Measurements from ENCODE around the gene NUDT14. TPM values are rescaled to one million over a fixed set of nuclear protein-coding genes. Genes with fewer than 3 reads are reported as not detected.

The NUDT14 gene
- total RNA-seq, 4 donors from 2014 or later, result 14.6 to 22.2 (median 19.8) TPM

DNA sequence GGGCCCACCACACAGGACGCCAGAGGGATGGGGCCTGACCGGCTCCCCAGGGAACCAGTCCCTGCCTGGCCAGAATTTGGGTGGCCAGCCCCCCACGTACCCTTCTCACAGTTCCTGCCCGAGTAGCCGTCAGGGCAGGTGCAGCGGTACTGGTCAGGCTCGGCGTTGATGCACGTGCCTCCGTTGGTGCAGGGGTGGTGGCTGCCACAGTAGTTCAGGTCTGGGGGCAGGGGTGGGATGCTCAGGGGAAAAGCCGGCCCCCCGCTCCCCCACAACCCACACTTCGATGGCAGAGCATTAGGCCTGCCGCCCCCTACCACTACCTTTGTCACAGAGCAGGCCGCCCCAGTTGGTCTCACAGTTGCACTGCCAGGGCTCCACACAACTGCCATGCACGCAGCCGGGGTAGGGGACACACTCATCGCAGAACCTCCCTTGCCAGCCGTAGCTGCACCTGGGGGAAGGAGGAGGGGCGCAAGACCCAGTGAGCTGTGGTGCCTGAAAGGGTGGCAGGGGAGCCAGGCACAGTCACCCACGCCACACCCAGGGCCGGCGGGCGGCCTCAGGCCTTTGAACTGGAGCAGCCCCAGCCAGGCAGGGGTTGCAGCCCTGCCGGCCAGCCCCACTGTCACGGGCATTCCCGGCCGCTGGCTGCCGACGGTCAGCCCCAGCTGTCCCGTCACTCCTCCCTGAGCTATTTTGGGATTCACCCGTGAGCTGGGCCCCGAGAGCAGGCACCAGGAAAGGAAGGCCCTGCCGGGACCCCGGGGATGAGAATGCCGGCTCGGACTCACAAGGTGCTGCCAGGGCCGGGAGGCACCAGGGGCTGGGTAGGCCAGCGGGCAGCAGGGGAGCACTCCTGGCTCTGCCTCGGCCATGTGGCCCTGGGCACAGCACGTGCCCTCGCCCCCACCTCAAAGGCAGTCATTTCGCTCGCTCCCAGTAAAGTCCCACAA is 29.0 kb downstream of the NUDT14 start:
- H3K27ac ChIP-seq, result no peak overlapping the region
- H3K4me1 ChIP-seq, result peaks cover 2% of the 10 kb centered on the region
- TF ChIP-seq POLR2A (IDR thresholded peaks at IDR 0.05) (no peak), EP300 (IDR thresholded peaks at IDR 0.05) (no peak), POLR2AphosphoS5 (IDR thresholded peaks at IDR 0.05) (no peak)
- TF ChIP-seq, protein P1, sequence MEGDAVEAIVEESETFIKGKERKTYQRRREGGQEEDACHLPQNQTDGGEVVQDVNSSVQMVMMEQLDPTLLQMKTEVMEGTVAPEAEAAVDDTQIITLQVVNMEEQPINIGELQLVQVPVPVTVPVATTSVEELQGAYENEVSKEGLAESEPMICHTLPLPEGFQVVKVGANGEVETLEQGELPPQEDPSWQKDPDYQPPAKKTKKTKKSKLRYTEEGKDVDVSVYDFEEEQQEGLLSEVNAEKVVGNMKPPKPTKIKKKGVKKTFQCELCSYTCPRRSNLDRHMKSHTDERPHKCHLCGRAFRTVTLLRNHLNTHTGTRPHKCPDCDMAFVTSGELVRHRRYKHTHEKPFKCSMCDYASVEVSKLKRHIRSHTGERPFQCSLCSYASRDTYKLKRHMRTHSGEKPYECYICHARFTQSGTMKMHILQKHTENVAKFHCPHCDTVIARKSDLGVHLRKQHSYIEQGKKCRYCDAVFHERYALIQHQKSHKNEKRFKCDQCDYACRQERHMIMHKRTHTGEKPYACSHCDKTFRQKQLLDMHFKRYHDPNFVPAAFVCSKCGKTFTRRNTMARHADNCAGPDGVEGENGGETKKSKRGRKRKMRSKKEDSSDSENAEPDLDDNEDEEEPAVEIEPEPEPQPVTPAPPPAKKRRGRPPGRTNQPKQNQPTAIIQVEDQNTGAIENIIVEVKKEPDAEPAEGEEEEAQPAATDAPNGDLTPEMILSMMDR (IDR thresholded peaks at IDR 0.05), result no peak
- H3K27me3 ChIP-seq, result peaks cover 6% of the 10 kb centered on the region
- H3K36me3 ChIP-seq, result peaks cover 31% of the 10 kb centered on the region
- no peaks in the 10 kb centered on the region for H3K9me3 ChIP-seq
- DNase-seq (ENCODE audit: low spot score in 2 of 2), result no peak
- H3K4me3 ChIP-seq, result no peak overlapping the region
- WGBS, result 100% methylated on average over 1 of the region's 44 CpGs

DNA sequence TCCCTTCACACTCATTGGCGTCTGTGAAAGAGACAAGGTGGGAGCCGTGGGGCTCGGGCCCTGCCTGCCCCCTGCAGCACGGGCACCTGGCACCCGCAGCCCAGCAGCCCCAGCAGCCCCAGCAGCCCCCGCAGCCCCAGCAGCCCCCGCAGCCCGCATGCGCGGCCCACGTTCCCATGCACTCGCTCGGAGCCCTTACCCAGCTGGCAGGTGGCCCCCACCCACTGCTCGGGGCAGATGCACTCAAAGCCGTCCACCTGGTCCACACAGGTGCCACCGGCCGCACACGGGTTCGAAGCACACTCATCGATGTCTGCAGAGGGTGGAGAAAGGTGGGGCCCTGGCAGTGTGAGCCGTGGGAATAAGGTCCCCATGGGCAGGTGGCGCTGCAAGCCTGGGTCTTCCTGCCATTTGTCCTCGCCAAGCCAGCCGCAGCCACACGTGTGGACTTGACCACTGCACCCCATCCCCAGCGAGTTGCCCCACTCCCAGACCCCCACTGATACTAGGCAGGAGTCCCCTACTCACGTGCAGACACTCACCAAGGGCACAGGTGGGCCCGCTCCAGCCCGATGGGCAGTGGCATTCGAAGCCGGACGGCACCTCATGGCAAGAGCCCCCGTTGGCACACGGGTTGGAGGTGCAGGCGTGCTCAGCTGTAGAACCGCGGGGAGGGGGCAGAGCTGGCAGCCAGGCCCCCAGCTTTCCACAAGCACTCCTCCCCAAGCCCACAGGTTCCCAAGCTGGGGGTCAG is 29.9 kb downstream of the NUDT14 start:
- DNase-seq (ENCODE audit: low spot score in 2 of 2), result no peak
- Histone ChIP-seq H3K4me1 (peaks cover 2% of the 10 kb centered on the region), H3K27ac (no peak overlapping the region), H3K36me3 (peaks cover 40% of the 10 kb centered on the region), H3K4me3 (no peak overlapping the region), H3K27me3 (no peaks in the 10 kb centered on the region), H3K9me3 (no peaks in the 10 kb centered on the region)
- 90% methylated on average over 4 of the region's 37 CpGs for WGBS
- TF ChIP-seq POLR2A (IDR thresholded peaks at IDR 0.05) (no peak), POLR2AphosphoS5 (IDR thresholded peaks at IDR 0.05) (no peak), EP300 (IDR thresholded peaks at IDR 0.05) (no peak)
- TF ChIP-seq, protein P1 (IDR thresholded peaks at IDR 0.05), result no peak

- Histone ChIP-seq H3K27ac (no peak overlapping the region), H3K4me3 (no peak overlapping the region), H3K27me3 (no peaks in the 10 kb centered on the region), H3K4me1 (peaks cover 2% of the 10 kb centered on the region), H3K36me3 (peaks cover 44% of the 10 kb centered on the region), H3K9me3 (no peaks in the 10 kb centered on the region)
- no peak for DNase-seq (ENCODE audit: low spot score in 2 of 2)
- TF ChIP-seq, protein P1 (IDR thresholded peaks at IDR 0.05), result no peak
- no peak for TF ChIP-seq POLR2AphosphoS5 (IDR thresholded peaks at IDR 0.05)
- no peak for TF ChIP-seq EP300 (IDR thresholded peaks at IDR 0.05)
- TF ChIP-seq POLR2A (IDR thresholded peaks at IDR 0.05), result no peak
- 60% methylated on average over 1 of the region's 35 CpGs for WGBS
Measured at GRCh38 chr14:105150368-105151083, 30.6 kb downstream of the NUDT14 start.

DNA sequence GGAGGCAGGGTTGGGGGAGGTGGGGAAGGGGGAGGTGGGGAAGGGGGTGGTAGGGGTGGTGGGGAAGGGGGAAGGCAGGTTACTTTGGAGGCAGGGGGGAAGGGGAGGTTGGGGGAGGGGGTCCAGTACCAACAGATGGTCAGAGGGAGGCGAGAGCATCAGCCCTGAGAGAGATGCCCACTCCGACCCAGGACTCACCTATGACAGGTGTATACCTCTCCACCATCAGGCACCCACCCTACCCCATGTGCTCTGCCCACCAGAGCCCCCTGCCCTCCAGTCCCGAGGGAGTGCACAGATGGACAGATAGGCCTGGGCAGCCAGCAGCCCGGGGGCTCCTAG is 31.1 kb downstream of the NUDT14 start:
- no peaks in the 10 kb centered on the region for H3K27me3 ChIP-seq
- H3K27ac ChIP-seq, result no peak overlapping the region
- H3K9me3 ChIP-seq, result no peaks in the 10 kb centered on the region
- TF ChIP-seq EP300 (IDR thresholded peaks at IDR 0.05) (no peak), POLR2A (IDR thresholded peaks at IDR 0.05) (no peak), POLR2AphosphoS5 (IDR thresholded peaks at IDR 0.05) (no peak)
- TF ChIP-seq, protein P1 (IDR thresholded peaks at IDR 0.05), result no peak
- H3K4me3 ChIP-seq, result no peak overlapping the region
- no CpG with 5 or more reads among the region's 4 CpGs for WGBS
- H3K36me3 ChIP-seq, result peaks cover 45% of the 10 kb centered on the region
- H3K4me1 ChIP-seq, result peaks cover 2% of the 10 kb centered on the region
- DNase-seq (ENCODE audit: low spot score in 2 of 2), result no peak
